ENCODE measurements around the gene NDP.
"Not testable (repeated sequence)": the region's sequence is repeated elsewhere in the genome, so short reads cannot be mapped to it uniquely, and the experiment has no call there.

NDP gene

GRCh38 chrX:43949669-43950068 is 23.5 kb downstream of the NDP start:
- intact Hi-C loops (cut with DNase I; ENCODE audit: low total_unique reads), result loop anchor here (10.0 kb wide), 1 partner anchor 295 kb away; no protein-coding TSS in a partner anchor
- TF ChIP-seq CTCF (IDR thresholded peaks at IDR 0.05), result peak; percentile 28 to 39
- no peak overlapping the region for H3K27ac ChIP-seq
- no peaks in the 10 kb centered on the region for H3K27me3 ChIP-seq
- H3K4me1 ChIP-seq, result peaks cover 0 to 5% (median 0%) of the 10 kb centered on the region in 4 donors
- no peak for DNase-seq
- H3K36me3 ChIP-seq, result no peaks in the 10 kb centered on the region
- H3K4me3 ChIP-seq, result no peak overlapping the region
- no peaks in the 10 kb centered on the region for H3K9me3 ChIP-seq

- Histone ChIP-seq H3K27me3 (no peaks in the 10 kb centered on the region), H3K9me3 (no peaks in the 10 kb centered on the region), H3K36me3 (no peaks in the 10 kb centered on the region), H3K27ac (no peak overlapping the region), H3K4me1 (peaks cover 0 to 10% (median 0%) of the 10 kb centered on the region in 4 donors), H3K4me3 (no peak overlapping the region)
- TF ChIP-seq CTCF (IDR thresholded peaks at IDR 0.05), result no peak
- peak in 1 of 2 donors; percentile 21 for DNase-seq
- intact Hi-C loops (cut with DNase I; ENCODE audit: low total_unique reads), result loop anchor here (5.0 kb wide), 1 partner anchor 104 kb away; no protein-coding TSS in a partner anchor
These were observed 32.2 kb downstream of the NDP start for GRCh38 chrX:43940816-43941474.

- Histone ChIP-seq H3K27me3 (no peaks in the 10 kb centered on the region), H3K27ac (no peak overlapping the region), H3K4me3 (no peak overlapping the region), H3K9me3 (no peaks in the 10 kb centered on the region), H3K4me1 (peaks cover 0 to 10% (median 1%) of the 10 kb centered on the region in 4 donors), H3K36me3 (no peaks in the 10 kb centered on the region)
- TF ChIP-seq CTCF (IDR thresholded peaks at IDR 0.05), result peak; percentile 18 to 32
- DNase-seq, result no peak
- intact Hi-C loops (cut with DNase I; ENCODE audit: low total_unique reads), result no loop called here
These were observed 33.8 kb downstream of the NDP start for GRCh38 chrX:43939187-43939926.

- H3K4me1 ChIP-seq; H3K27me3 ChIP-seq; H3K36me3 ChIP-seq; DNase-seq; H3K9me3 ChIP-seq; intact Hi-C loops (cut with DNase I; ENCODE audit: low total_unique reads); H3K4me3 ChIP-seq; H3K27ac ChIP-seq: not testable (repeated sequence)
These were observed 51.2 kb downstream of the NDP start for GRCh38 chrX:43922032-43922431.

DNA sequence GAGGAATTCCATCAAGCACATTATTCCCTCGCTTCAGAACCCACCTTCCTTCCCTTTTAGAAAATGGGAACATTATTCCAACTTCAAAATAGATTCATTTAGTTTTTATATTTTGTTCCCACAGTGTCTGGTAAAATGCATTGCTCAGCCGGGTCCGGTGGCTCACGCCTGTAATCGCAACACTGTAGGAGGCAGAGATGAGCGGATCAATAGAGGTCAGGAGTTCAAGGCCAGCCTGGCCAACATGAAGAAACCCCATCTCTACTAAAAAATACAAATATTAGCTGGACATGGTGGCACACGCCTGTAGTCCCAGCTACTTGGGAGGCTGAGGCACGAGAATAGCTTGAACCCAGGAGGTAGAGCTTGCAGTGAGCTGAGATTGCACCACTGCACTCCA is 62.4 kb downstream of the NDP start:
- H3K36me3 ChIP-seq; DNase-seq; H3K27me3 ChIP-seq; H3K9me3 ChIP-seq; intact Hi-C loops (cut with DNase I; ENCODE audit: low total_unique reads); H3K4me1 ChIP-seq; H3K4me3 ChIP-seq; H3K27ac ChIP-seq: not testable (repeated sequence)

DNA sequence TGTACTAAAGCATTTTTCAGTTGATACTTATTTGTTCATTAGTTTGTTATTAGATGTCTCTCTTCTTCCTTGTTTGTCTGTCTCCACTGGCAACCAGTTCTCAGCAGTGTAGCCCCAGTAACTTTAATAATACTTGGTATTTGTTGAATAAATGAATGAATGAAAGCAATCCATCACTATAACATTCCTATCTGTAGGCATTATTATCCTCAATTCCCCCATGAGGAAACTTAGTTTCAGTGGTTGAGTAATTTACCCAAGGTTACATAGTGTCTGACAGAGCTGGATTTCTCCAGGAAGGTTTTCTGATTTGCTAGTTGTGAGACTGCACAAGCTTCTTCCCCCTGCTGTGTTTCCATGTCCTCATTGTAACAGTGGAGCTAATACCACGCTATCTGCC is 63.2 kb downstream of the NDP start:
- TF ChIP-seq CTCF (IDR thresholded peaks at IDR 0.05), result no peak
- no peak for DNase-seq
- H3K27me3 ChIP-seq, result no peaks in the 10 kb centered on the region
- intact Hi-C loops (cut with DNase I; ENCODE audit: low total_unique reads), result no loop called here
- no peaks in the 10 kb centered on the region for H3K36me3 ChIP-seq
- H3K4me1 ChIP-seq, result no peaks in the 10 kb centered on the region
- no peak overlapping the region for H3K4me3 ChIP-seq
- no peak overlapping the region for H3K27ac ChIP-seq
- H3K9me3 ChIP-seq, result no peaks in the 10 kb centered on the region

Measured in tibial artery (tissue), 4 donors.